GM10847 (cell line): ENCODE measurements around the gene INAFM2.

Source experiments
- POLR2A ChIP-seq: IDR thresholded peaks from 2 replicates; pipeline ENCODE4 v1.6.1; 2011; ENCODE audit not compliant: insufficient read length; ENCODE audit errors: extremely low read depth

Gene INAFM2

DNA sequence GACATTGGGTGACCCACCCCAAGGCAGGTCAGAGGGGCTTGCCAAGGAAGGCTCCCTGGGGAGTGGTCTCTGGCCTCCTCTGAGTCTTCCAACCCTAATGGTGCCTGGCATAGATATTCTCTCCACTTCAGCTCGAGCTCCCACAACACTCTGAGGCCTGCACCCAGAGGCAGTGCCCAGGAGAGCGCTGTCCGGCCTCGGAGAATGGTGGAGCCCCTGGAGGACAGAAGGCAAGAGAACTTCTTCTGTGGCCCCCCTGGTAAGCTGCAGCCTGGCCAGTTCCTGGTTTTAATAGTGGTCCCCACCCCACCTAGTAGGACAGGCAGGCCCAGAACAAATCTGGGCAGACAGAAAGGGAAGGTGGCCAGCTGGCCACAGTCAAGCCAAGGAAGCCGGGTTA is 41.5 kb downstream of the INAFM2 start:
- no peak for TF ChIP-seq POLR2A

DNA sequence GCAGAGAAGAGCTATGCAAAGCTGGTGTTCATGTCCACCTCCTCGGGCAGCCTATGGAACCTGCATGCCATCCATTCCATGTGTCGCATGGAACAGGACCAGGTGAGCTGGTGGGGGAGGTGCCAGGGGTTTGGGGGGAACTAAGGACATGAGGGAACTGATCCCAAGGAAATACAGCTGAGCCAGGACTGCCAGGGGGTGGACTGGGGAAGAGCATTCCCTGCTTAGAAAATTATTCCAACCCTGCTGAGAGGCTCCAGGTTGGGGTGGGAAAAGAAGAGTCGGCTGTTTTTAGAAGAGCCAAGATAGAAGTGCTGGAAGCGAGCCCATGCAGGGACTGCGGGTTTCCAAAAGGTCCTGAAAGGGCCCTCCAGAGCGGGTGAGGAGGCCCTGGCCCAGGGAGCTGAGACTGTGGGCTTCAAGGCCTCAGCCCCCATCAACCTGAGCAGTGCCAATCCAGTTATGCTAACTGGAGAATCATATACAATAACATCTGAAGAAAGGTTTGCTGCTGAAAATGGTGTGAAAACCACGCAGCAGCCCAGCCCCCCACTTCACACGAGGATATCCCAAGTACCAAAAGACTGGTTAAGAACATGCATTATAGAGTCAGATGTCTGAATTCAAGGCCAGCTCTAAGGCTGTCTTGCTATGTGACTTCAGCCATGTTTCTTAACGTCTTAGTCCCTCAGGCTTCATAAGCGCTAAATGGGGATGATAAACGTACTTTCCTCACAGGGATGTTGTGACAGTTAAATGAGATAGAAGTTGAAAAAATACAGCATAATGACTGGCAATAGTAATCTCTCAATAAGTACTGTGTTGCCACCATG is 42.3 kb downstream of the INAFM2 start:
- no peak for TF ChIP-seq POLR2A

DNA sequence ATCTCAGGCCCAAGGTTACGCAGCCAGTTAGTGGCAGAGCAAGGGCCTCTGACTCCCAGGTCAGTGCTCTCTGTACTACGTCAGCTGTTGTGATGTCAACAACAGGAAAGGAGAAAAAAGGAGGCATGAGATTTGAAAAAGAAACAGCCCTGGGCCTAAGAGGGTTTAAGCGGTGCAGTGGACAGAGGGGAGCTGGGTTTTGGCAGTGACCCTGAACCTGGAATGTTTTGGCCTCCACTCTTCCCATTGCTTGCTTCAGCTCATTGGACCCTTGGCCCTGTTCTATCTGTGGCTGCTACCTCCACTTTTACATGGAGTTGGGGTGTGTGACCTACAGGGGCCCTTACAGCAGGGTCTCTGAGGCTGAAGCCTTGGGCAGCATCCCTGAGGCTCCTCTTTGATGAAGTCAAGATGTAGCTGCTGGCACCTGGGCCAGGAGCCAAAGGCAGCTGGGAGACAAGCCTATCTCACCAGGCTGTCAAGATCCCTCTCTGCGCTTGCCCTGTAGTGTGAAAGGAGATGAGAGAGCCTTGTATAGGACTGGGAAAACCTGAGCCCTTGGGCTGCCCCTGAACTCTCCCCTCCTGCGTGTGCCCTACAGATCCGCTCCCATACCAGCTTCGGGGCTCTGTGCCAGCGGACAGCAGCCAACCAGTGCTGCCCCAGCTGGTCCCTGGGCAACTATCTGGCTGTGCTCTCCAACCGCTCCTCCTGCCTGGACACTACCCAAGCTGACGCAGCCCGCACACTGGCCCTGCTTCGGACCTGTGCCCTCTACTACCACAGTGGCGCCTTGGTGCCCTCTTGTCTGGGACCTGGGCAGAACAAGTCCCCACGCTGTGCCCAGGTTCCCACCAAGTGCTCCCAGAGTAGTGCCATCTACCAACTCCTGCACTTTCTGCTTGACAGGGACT is 43.2 kb downstream of the INAFM2 start:
- TF ChIP-seq POLR2A, result no peak

DNA sequence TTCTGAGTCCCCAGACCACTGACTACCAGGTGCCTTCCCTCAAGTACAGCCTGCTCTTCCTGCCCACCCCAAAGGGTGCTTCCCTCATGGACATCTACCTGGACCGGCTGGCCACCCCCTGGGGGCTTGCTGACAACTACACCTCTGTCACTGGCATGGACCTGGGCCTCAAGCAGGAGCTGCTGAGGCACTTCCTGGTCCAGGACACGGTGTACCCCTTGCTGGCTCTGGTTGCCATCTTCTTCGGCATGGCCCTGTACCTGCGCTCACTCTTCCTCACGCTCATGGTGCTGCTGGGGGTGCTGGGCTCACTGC is 43.8 kb downstream of the INAFM2 start:
- TF ChIP-seq POLR2A, result no peak

DNA sequence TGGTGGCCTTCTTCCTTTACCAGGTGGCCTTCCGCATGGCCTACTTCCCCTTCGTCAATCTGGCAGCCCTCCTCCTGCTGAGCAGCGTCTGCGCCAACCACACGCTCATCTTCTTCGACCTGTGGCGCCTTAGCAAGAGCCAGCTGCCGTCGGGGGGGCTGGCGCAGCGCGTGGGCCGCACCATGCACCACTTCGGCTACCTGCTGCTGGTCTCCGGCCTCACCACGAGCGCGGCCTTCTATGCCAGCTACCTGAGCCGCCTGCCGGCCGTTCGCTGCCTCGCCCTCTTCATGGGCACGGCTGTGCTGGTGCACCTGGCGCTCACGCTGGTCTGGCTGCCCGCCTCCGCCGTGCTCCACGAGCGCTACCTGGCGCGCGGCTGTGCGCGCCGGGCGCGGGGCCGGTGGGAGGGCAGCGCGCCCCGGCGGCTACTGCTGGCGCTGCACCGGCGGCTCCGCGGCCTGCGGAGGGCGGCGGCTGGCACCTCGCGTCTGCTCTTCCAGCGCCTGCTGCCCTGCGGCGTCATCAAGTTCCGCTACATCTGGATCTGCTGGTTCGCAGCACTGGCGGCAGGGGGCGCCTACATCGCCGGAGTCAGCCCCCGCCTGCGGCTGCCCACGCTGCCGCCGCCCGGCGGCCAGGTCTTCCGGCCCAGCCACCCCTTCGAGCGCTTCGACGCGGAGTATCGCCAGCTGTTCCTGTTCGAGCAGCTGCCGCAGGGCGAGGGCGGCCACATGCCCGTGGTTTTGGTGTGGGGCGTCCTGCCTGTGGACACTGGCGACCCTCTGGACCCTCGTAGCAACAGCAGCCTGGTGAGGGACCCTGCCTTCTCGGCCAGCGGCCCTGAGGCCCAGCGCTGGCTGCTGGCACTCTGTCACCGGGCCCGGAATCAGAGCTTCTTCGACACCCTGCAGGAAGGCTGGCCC is 44.5 kb downstream of the INAFM2 start:
- TF ChIP-seq POLR2A, result no peak

DNA sequence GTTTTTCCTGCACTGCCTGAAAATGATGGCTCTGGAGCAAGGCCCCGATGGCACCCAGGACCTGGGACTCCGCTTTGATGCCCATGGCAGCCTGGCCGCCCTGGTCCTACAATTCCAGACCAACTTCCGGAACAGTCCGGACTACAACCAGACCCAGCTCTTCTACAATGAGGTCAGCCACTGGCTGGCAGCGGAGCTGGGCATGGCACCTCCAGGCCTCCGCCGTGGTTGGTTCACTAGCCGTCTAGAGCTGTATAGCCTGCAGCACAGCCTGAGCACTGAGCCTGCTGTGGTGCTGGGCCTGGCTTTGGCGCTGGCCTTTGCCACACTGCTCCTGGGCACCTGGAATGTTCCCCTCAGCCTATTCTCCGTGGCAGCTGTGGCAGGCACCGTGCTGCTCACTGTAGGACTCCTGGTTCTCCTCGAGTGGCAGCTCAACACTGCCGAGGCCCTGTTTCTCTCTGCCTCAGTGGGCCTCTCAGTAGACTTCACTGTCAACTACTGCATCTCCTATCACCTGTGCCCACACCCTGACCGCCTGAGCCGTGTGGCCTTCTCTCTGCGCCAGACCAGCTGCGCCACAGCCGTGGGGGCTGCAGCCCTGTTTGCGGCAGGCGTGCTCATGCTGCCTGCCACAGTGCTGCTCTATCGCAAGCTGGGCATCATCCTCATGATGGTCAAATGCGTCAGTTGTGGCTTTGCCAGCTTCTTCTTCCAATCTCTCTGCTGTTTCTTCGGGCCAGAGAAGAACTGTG is 45.4 kb downstream of the INAFM2 start:
- no peak for TF ChIP-seq POLR2A

DNA sequence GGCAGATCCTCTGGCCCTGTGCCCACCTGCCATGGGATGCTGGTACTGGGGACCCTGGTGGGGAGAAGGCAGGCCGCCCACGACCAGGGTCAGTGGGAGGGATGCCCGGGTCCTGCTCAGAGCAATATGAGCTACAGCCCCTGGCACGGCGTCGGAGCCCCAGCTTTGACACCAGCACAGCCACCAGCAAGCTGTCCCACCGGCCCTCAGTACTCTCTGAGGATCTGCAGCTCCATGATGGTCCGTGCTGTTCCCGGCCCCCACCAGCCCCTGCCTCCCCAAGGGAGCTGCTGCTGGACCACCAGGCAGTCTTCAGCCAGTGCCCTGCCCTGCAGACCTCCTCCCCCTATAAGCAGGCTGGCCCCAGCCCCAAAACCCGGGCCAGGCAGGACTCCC is 46.0 kb downstream of the INAFM2 start:
- no peak for TF ChIP-seq POLR2A

DNA sequence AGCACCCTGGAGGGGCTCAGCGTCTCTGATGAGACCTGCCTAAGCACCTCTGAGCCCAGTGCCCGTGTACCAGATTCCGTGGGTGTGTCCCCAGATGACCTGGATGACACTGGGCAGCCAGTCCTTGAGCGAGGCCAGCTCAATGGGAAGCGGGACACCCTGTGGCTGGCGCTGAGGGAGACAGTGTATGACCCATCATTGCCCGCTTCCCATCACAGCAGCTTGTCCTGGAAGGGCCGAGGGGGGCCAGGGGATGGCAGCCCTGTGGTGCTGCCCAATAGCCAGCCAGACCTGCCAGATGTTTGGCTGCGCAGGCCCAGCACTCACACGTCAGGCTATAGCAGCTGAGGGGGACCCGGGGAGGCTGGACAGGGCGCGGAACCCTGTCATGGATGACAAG is 46.5 kb downstream of the INAFM2 start:
- TF ChIP-seq POLR2A, result no peak

DNA sequence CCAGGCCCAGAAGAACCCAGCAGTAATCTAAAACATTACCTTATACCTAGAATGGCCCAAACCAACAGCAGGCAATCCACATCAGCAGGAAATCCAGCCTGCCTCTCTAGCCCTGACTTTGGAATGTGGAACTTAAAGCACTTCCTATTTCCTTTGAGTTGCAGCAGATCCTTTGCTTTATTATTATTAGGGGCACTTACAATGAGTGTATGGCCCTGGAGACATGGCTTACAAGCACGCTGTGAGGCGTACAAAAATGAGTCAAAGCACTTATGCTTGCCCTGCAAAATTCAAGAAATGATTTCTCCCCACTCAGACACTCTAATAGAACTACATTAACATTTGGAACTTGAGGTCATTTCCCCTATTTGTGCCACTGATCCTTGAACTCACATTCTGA is 49.5 kb downstream of the INAFM2 start:
- no peak for TF ChIP-seq POLR2A
